CD4-positive, alpha-beta memory T cell (primary cell): ENCODE data around the gene CCRL2. TPM values are rescaled to one million over a fixed set of nuclear protein-coding genes. Genes with fewer than 3 reads are reported as not detected.

ENCODE experiments used
- CTCF ChIA-PET: fragments of 350-600 bp; sonication (Branson Sonifier 250); formaldehyde crosslinking; loops from one replicate; lab custom pipeline; 2021; ENCODE audit warnings: inconsistent platforms; ENCODE audit not compliant: partially characterized antibody; lab: Charles Lee
- POLR2A ChIA-PET: fragments of 350-600 bp; sonication (Branson Sonifier 250); formaldehyde crosslinking; loops from one replicate; lab custom pipeline; 2021; ENCODE audit not compliant: partially characterized antibody; lab: Charles Lee
- DNase-seq, 5 donors: peaks; one replicate each; pipeline versions ENCODE4 v3.0.0 to v3.0.0-alpha.2; 2020 to 2022; ENCODE audit warnings: mixed read lengths in 1 of 5
- H3K27ac ChIP-seq: one replicate; pipeline ENCODE4 v1.7.0; 2013; ENCODE audit warnings: low read depth, low read length
- H3K27me3 ChIP-seq: 2 replicates; pipeline ENCODE4 v1.7.0; 2013; ENCODE audit warnings: mild to moderate bottlenecking, low read length, moderate library complexity; ENCODE audit not compliant: insufficient read depth
- H3K36me3 ChIP-seq: 2 replicates; pipeline ENCODE4 v1.7.0; 2013; ENCODE audit warnings: mild to moderate bottlenecking, low read length, moderate library complexity; ENCODE audit not compliant: insufficient read depth
- H3K4me1 ChIP-seq: 2 replicates; pipeline ENCODE4 v1.7.0; 2013; ENCODE audit warnings: mild to moderate bottlenecking, low read length, moderate library complexity; ENCODE audit not compliant: insufficient read depth
- H3K4me3 ChIP-seq, 2 donors: one replicate each; pipeline ENCODE4 v1.7.0; 2013; ENCODE audit warnings: low read length in 2 of 2, mild to moderate bottlenecking in 1 of 2
- H3K9me3 ChIP-seq, 2 donors: one replicate each; pipeline ENCODE4 v1.7.0; 2013; ENCODE audit warnings: low read length in 2 of 2, control low read depth in 1 of 2; ENCODE audit not compliant: control insufficient read depth in 1 of 2
- H3K27ac Mint-ChIP-seq, 7 donors: one replicate each; pipeline ENCODE4 v1.8.0; 2020 to 2021; ENCODE audit warnings: mixed read lengths in 7 of 7, mild to moderate bottlenecking in 6 of 7, inconsistent platforms in 3 of 7, moderate library complexity in 3 of 7
- H3K27me3 Mint-ChIP-seq, 2 donors: one replicate each; pipeline ENCODE4 v1.8.0; 2020 to 2021; ENCODE audit warnings: mixed read lengths in 2 of 2
- H3K36me3 Mint-ChIP-seq, 2 donors: one replicate each; pipeline ENCODE4 v1.8.0; 2020 to 2021; ENCODE audit warnings: mixed read lengths in 2 of 2, inconsistent platforms in 1 of 2, mild to moderate bottlenecking in 1 of 2
- H3K4me1 Mint-ChIP-seq, 4 donors: one replicate each; pipeline ENCODE4 v1.8.0; 2020 to 2021; ENCODE audit warnings: mixed read lengths in 4 of 4, mild to moderate bottlenecking in 1 of 4
- H3K4me3 Mint-ChIP-seq, 8 donors: one replicate each; pipeline ENCODE4 v1.8.0; 2020 to 2021; ENCODE audit warnings: mixed read lengths in 8 of 8, mild to moderate bottlenecking in 7 of 8, moderate library complexity in 6 of 8, inconsistent platforms in 3 of 8
- H3K9me3 Mint-ChIP-seq, 8 donors: one replicate each; pipeline ENCODE4 v1.8.0; 2020 to 2021; ENCODE audit warnings: mixed read lengths in 8 of 8, mild to moderate bottlenecking in 5 of 8, inconsistent platforms in 3 of 8, moderate library complexity in 1 of 8
- intact Hi-C: fragments of 100-400 bp; cut with micrococcal nuclease; formaldehyde crosslinking; loops from one replicate; pipeline ENCODE4 v1.15.1; 2023
- polyA plus RNA-seq, 2 donors: library from polyadenylated mRNA; unstranded; fragments of 300-500 nt; fragmentation: Illumina TruSeq; gene quantifications; one replicate each; pipeline ENCODE4 v1.2.3, GENCODE V29; 2021
- total RNA-seq, 2 experiments: library from RNA; stranded (reverse); gene quantifications; one replicate each; pipeline ENCODE4 v1.2.3, GENCODE V29; 2021

Gene CCRL2
- total and polyA plus RNA-seq, 4 experiments from 2014 or later, result 0.39 to 1.8 (median 0.78) TPM

DNA sequence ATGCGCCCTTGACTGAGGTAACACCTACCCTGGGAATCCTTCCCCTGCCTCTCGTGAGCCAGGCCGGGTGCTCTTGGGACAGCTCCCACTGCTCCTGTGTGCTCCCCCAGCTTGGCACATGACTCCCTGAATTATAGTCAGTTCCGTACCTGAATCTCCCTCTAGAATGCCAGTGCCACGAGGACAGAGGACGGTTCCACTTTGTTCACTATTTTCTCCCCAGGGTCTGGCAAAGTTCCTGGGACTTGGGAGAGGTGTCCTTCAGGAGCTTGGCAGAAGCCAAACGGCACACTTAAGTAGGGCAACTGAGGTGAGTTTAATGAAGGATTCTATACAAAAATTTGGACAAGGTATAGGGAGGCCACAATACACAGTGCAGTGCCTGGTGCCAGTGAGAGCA, 9.9 kb upstream of the CCRL2 start:
- Mint-ChIP-seq H3K4me1 (peaks cover 0 to 3% (median 0%) of the 10 kb centered on the region in 4 donors), H3K27me3 (no peaks in the 10 kb centered on the region), H3K27ac (no peak overlapping the region), H3K9me3 (no peaks in the 10 kb centered on the region), H3K4me3 (no peak overlapping the region), H3K36me3 (no peaks in the 10 kb centered on the region)
- Histone ChIP-seq H3K4me3 (no peak overlapping the region), H3K9me3 (no peaks in the 10 kb centered on the region), H3K27me3 (no peaks in the 10 kb centered on the region), H3K36me3 (no peaks in the 10 kb centered on the region), H3K27ac (no peak overlapping the region), H3K4me1 (no peaks in the 10 kb centered on the region)
- CTCF ChIA-PET, result no interaction called here
- DNase-seq, result no peak
- POLR2A ChIA-PET, result no interaction called here
- intact Hi-C loops, result no loop called here

DNA sequence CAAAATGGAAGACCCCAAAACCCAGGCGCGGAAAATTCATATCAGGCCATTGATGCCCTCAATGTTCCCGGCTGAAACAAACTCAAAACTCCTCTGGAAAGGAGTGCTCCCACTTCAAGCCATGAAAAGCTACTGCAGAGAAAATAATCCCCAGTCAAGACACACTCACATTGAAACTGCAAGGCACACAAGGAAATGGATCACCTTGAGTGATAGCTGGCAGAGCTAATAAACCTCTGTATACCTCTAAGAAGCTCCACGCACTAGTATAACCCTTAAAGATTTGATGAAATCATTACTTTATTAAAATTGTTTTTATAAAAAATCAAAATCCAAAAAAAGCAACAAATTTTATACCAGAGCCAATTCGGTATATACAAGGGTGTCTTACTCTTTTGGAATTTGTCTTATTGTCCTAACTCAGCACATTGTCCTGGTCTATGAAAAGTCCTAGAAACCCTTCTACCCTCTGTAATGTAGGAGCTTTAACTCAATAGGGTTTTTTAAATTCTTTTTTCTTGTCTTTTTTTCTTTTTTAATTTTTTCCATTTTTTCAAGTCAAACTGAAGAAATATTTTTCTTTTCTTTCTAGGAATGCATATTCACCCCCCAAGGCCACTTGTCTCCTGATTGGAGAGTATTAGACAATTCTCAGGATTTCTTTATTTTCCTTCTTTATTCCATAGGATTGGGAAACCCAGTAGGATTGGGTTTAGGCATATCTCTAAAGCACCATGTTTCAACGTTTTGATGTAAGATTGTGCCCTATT, 8.7 kb upstream of the CCRL2 start:
- Histone ChIP-seq H3K36me3 (no peaks in the 10 kb centered on the region), H3K27ac (no peak overlapping the region), H3K4me3 (no peak overlapping the region), H3K4me1 (no peaks in the 10 kb centered on the region), H3K27me3 (no peaks in the 10 kb centered on the region), H3K9me3 (no peaks in the 10 kb centered on the region)
- intact Hi-C loops, result no loop called here
- H3K4me1 Mint-ChIP-seq, result peaks cover 0 to 3% (median 0%) of the 10 kb centered on the region in 4 donors
- no peak overlapping the region for H3K27ac Mint-ChIP-seq
- DNase-seq, result no peak
- H3K9me3 Mint-ChIP-seq, result no peaks in the 10 kb centered on the region
- peaks cover 0 to 3% of the 10 kb centered on the region in 2 donors for H3K27me3 Mint-ChIP-seq
- H3K4me3 Mint-ChIP-seq, result no peak overlapping the region
- ChIA-PET CTCF (no interaction called here), POLR2A (no interaction called here)
- no peaks in the 10 kb centered on the region for H3K36me3 Mint-ChIP-seq

DNA sequence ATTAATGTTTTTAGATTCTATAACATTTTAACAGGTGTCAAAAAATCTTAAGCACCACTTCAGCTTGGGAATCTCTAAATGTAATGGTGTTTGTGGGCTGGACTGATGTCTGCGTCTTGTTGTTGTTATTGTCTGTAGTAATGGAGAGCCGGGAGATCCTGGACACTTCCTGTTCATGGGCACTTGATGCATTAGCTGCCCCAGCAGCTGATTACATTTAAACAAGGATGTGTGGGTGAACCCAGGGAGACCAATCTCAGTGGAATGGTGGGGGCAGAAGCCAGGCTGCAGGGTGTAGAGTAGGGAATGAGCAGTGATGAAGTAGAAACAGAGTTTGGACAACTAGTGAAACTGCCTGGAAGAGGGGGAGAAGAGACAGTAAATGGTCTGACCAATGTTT, 8.0 kb upstream of the CCRL2 start:
- peaks cover 0 to 3% (median 0%) of the 10 kb centered on the region in 4 donors for H3K4me1 Mint-ChIP-seq
- peaks cover 0 to 4% of the 10 kb centered on the region in 2 donors for H3K27me3 Mint-ChIP-seq
- POLR2A ChIA-PET, result no interaction called here
- no peak overlapping the region for H3K4me3 Mint-ChIP-seq
- Histone ChIP-seq H3K27me3 (no peaks in the 10 kb centered on the region), H3K4me1 (no peaks in the 10 kb centered on the region), H3K27ac (no peak overlapping the region), H3K36me3 (no peaks in the 10 kb centered on the region), H3K9me3 (no peaks in the 10 kb centered on the region), H3K4me3 (no peak overlapping the region)
- no peaks in the 10 kb centered on the region for H3K9me3 Mint-ChIP-seq
- intact Hi-C loops, result no loop called here
- H3K36me3 Mint-ChIP-seq, result no peaks in the 10 kb centered on the region
- CTCF ChIA-PET, result no interaction called here
- DNase-seq, result no peak
- no peak overlapping the region for H3K27ac Mint-ChIP-seq

DNA sequence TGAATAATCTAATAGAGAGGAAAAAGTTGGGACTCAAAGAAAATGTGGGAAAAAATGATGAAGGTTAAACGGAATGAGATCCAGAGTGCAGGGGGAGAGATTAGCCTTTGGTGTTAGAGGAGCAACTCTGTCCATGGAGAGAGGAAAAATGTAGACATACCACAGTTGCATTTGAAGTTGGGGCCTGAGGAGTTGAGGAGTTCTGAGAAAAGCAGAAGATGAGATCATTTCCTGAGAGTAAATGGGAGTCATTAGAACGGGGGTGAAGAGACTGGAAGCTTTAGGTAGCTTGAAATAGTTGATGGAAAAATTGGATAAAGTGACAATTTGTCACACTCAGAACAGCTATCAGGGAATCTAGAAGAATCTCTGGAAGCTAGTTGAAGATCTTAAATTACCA, 7.5 kb upstream of the CCRL2 start:
- Mint-ChIP-seq H3K27ac (no peak overlapping the region), H3K4me1 (peaks cover 0 to 2% (median 0%) of the 10 kb centered on the region in 4 donors), H3K4me3 (no peak overlapping the region), H3K27me3 (peaks cover 0 to 5% of the 10 kb centered on the region in 2 donors), H3K36me3 (no peaks in the 10 kb centered on the region), H3K9me3 (no peaks in the 10 kb centered on the region)
- Histone ChIP-seq H3K27ac (no peak overlapping the region), H3K4me3 (no peak overlapping the region), H3K27me3 (no peaks in the 10 kb centered on the region), H3K4me1 (no peaks in the 10 kb centered on the region), H3K9me3 (no peaks in the 10 kb centered on the region), H3K36me3 (no peaks in the 10 kb centered on the region)
- DNase-seq, result no peak
- intact Hi-C loops, result no loop called here
- POLR2A ChIA-PET, result no interaction called here
- CTCF ChIA-PET, result no interaction called here

DNA sequence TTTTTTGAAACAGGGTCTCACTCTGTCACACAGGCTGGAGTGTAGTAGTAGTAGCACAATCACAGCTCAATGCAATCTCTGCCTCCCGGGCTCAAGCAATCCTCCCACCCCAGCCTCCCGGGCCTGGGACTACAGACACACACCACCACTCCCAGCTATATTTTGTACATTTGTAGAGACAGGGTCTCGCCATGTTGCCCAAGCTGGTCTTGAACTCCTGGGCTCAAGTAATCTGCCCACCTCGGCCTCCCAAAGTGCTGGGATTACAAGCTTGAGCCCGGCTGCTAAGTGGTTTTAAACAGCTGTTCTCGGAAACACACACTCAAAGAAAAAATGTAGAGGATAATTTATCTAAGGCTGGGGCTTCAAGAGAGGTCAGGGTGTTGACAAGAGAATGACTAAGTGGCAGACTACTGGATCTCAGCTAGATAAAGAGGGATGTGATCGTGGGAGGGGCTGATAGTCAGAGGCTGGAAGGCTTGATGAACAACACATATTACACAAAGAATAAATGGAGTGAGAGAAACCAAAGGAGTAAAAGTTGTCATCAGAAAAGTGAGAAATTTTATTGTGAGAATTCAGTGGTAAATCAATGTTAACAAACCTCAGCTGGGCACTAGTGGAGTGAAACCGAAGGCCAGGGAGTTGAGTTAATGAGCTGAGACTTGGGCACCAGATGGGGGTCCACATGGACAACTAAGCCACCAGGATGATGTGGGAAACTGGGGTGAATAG, 6.9 kb upstream of the CCRL2 start:
- Mint-ChIP-seq H3K9me3 (no peaks in the 10 kb centered on the region), H3K4me3 (no peak overlapping the region), H3K27me3 (peaks cover 0 to 6% of the 10 kb centered on the region in 2 donors), H3K27ac (no peak overlapping the region), H3K4me1 (no peaks in the 10 kb centered on the region), H3K36me3 (no peaks in the 10 kb centered on the region)
- no peaks in the 10 kb centered on the region for H3K4me1 ChIP-seq
- no peaks in the 10 kb centered on the region for H3K27me3 ChIP-seq
- CTCF ChIA-PET, result no interaction called here
- POLR2A ChIA-PET, result no interaction called here
- H3K9me3 ChIP-seq, result no peaks in the 10 kb centered on the region
- H3K36me3 ChIP-seq, result no peaks in the 10 kb centered on the region
- intact Hi-C loops, result no loop called here
- H3K4me3 ChIP-seq, result no peak overlapping the region
- no peak for DNase-seq
- H3K27ac ChIP-seq, result no peak overlapping the region

DNA sequence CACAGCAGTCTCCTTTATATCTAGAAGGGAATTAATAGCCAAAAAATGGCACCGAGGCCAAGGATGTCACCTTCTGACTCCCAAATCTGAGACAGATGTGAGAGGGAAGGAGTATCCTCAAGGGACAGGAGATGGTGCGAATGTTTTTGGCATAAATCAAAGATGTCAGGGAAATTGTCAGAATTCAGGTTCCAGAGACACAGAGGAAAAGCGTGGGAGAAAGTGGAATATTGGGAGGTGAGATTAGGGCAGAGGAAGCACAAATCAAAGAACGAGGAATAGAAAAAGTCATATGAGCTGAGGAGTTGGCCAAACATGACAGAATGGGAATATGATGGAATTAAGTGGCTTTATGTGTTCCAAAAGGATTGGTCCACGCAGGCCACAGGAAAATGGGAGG, 6.2 kb upstream of the CCRL2 start:
- Mint-ChIP-seq H3K9me3 (no peaks in the 10 kb centered on the region), H3K4me3 (no peak overlapping the region), H3K4me1 (no peaks in the 10 kb centered on the region), H3K27ac (no peak overlapping the region), H3K27me3 (peaks cover 0 to 6% of the 10 kb centered on the region in 2 donors), H3K36me3 (no peaks in the 10 kb centered on the region)
- POLR2A ChIA-PET, result no interaction called here
- Histone ChIP-seq H3K4me1 (no peaks in the 10 kb centered on the region), H3K27ac (no peak overlapping the region), H3K27me3 (no peaks in the 10 kb centered on the region), H3K9me3 (no peaks in the 10 kb centered on the region), H3K36me3 (no peaks in the 10 kb centered on the region), H3K4me3 (no peak overlapping the region)
- CTCF ChIA-PET, result no interaction called here
- intact Hi-C loops, result no loop called here
- no peak for DNase-seq

DNA sequence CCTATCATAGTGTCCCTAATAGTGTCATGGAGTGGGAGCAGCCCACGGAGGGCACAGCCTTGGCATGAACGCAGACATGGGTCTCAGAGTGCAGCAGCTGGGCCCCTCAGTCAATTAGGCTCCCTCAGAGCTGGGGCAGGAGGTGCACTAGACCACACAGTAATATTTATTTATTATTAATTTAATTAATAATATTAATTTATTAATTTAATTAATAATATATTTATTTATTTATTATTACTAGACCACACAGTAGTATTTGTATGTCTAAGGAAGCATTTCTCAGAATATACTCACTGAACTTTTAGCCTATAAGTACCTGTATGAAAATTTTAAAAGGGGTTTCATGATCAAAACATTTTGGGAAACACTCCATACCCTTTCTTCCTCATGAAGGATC, 5.5 kb upstream of the CCRL2 start:
- CTCF ChIA-PET, result no interaction called here
- H3K27ac ChIP-seq, result no peak overlapping the region

More for the DNA sequence above, 5.5 kb upstream of the CCRL2 start:
- Mint-ChIP-seq H3K4me1 (peaks cover 0 to under 1% (median 0%) of the 10 kb centered on the region in 4 donors), H3K36me3 (no peaks in the 10 kb centered on the region), H3K27me3 (peaks cover 0 to 6% of the 10 kb centered on the region in 2 donors), H3K27ac (no peak overlapping the region), H3K4me3 (no peak overlapping the region), H3K9me3 (no peaks in the 10 kb centered on the region)
- H3K27me3 ChIP-seq, result no peaks in the 10 kb centered on the region
- no peaks in the 10 kb centered on the region for H3K9me3 ChIP-seq
- POLR2A ChIA-PET, result no interaction called here
- no peak for DNase-seq
- intact Hi-C loops, result no loop called here
- H3K4me3 ChIP-seq, result no peak overlapping the region
- no peaks in the 10 kb centered on the region for H3K36me3 ChIP-seq
- no peaks in the 10 kb centered on the region for H3K4me1 ChIP-seq
